Testis (tissue), 2 donors: ENCODE data around the gene YLPM1.

Experiments used
- CTCF ChIP-seq, 3 experiments: fragments of 450-650 bp in 2 of 3; fragments of 200-600 bp in 1 of 3; sonication (generic) in 1 of 3; IDR thresholded peaks; one replicate each; pipeline ENCODE4 v1.5.1; 2016 to 2019; ENCODE audit warnings: antibody characterized with exemption in 3 of 3, mild to moderate bottlenecking in 2 of 3, moderate library complexity in 1 of 3
- POLR2A ChIP-seq: fragments of 450-650 bp; IDR thresholded peaks from one replicate; pipeline ENCODE4 v1.6.1; 2017; ENCODE audit warnings: antibody characterized with exemption, mild to moderate bottlenecking, moderate library complexity

GRCh38 chr14:74754157-74754556 is 9.0 kb upstream of the YLPM1 start:
- TF ChIP-seq CTCF (IDR thresholded peaks at IDR 0.05) (no peak), POLR2A (no peak)
